Osteocyte (in vitro differentiated cells): ENCODE data around the gene NCK2. TPM values are rescaled to one million over a fixed set of nuclear protein-coding genes. Genes with fewer than 3 reads are reported as not detected.
"Not testable (repeated sequence)": the region's sequence is repeated elsewhere in the genome, so short reads cannot be mapped to it uniquely, and the experiment has no call there.

Experiments
- DNase-seq: peaks from one replicate; pipeline ENCODE4 v3.0.0; 2021; ENCODE audit warnings: mixed read lengths; ENCODE audit not compliant: unreplicated experiment; ENCODE audit errors: extremely low spot score
- H3K27ac Mint-ChIP-seq: one replicate; pipeline ENCODE4 v1.8.0; 2021; ENCODE audit warnings: mild to moderate bottlenecking, mixed read lengths; ENCODE audit not compliant: unreplicated experiment
- H3K27me3 Mint-ChIP-seq: one replicate; pipeline ENCODE4 v1.8.0; 2021; ENCODE audit warnings: mixed read lengths; ENCODE audit not compliant: unreplicated experiment
- H3K36me3 Mint-ChIP-seq: one replicate; pipeline ENCODE4 v1.8.0; 2021; ENCODE audit warnings: mixed read lengths; ENCODE audit not compliant: unreplicated experiment
- H3K4me1 Mint-ChIP-seq: one replicate; pipeline ENCODE4 v1.8.0; 2021; ENCODE audit warnings: mixed read lengths; ENCODE audit not compliant: unreplicated experiment
- H3K4me3 Mint-ChIP-seq: one replicate; pipeline ENCODE4 v1.8.0; 2021; ENCODE audit warnings: mild to moderate bottlenecking, moderate library complexity, mixed read lengths; ENCODE audit not compliant: unreplicated experiment
- H3K9me3 Mint-ChIP-seq: one replicate; pipeline ENCODE4 v1.8.0; 2021; ENCODE audit warnings: mixed read lengths; ENCODE audit not compliant: unreplicated experiment
- total RNA-seq: library from RNA; stranded (reverse); gene quantifications from 2 replicates; pipeline ENCODE4 v1.2.1, GENCODE V29; 2021
- TF ChIP-seq, protein P1 (sequence below): fragments of 200-600 bp; sonication (generic); IDR thresholded peaks from 2 replicates; pipeline ENCODE4 v1.5.0; 2021; ENCODE audit warnings: antibody characterized with exemption, mild to moderate bottlenecking, moderate library complexity

Gene NCK2
- total RNA-seq, 1 donor from 2014 or later, result 39.5 TPM

- no peaks in the 10 kb centered on the region for H3K9me3 Mint-ChIP-seq
- no peak overlapping the region for H3K4me3 Mint-ChIP-seq
- DNase-seq, result no peak
- no peaks in the 10 kb centered on the region for H3K27me3 Mint-ChIP-seq
- no peak overlapping the region for H3K27ac Mint-ChIP-seq
- H3K4me1 Mint-ChIP-seq, result peaks cover 22% of the 10 kb centered on the region
- H3K36me3 Mint-ChIP-seq, result peaks cover 7% of the 10 kb centered on the region
- TF ChIP-seq, protein P1, sequence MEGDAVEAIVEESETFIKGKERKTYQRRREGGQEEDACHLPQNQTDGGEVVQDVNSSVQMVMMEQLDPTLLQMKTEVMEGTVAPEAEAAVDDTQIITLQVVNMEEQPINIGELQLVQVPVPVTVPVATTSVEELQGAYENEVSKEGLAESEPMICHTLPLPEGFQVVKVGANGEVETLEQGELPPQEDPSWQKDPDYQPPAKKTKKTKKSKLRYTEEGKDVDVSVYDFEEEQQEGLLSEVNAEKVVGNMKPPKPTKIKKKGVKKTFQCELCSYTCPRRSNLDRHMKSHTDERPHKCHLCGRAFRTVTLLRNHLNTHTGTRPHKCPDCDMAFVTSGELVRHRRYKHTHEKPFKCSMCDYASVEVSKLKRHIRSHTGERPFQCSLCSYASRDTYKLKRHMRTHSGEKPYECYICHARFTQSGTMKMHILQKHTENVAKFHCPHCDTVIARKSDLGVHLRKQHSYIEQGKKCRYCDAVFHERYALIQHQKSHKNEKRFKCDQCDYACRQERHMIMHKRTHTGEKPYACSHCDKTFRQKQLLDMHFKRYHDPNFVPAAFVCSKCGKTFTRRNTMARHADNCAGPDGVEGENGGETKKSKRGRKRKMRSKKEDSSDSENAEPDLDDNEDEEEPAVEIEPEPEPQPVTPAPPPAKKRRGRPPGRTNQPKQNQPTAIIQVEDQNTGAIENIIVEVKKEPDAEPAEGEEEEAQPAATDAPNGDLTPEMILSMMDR, result no peak
Observed at GRCh38 chr2:105766300-105766866, 21.7 kb downstream of the NCK2 start.

DNA sequence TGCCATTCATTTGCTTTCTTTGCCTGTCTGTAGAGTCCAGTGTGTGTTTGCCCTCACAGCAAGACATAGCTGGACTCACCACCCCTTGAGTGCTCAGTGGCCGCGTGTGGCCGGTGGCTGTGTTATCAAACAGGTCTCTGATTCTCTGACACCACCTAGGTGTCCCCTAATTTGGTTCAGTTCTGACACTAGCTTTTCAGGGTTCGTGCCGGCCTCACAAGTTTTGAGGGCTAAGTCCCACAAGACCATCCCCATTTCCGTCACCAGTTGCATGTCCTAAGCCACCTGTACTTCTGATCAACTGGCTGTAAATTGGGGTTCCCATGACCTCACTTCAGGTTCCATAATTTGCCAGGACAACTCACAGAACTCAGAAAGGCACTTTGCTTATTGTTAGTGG, 23.5 kb downstream of the NCK2 start:
- DNase-seq, result no peak
- H3K4me3 Mint-ChIP-seq, result no peak overlapping the region
- H3K4me1 Mint-ChIP-seq, result peaks cover 24% of the 10 kb centered on the region
- no peak overlapping the region for H3K27ac Mint-ChIP-seq
- no peaks in the 10 kb centered on the region for H3K27me3 Mint-ChIP-seq
- TF ChIP-seq, protein P1, result no peak
- peaks cover 9% of the 10 kb centered on the region for H3K36me3 Mint-ChIP-seq
- no peaks in the 10 kb centered on the region for H3K9me3 Mint-ChIP-seq

- TF ChIP-seq, protein P1, result no peak
- no peak for DNase-seq
Observed at GRCh38 chr2:105768961-105769452, 24.3 kb downstream of the NCK2 start.

DNA sequence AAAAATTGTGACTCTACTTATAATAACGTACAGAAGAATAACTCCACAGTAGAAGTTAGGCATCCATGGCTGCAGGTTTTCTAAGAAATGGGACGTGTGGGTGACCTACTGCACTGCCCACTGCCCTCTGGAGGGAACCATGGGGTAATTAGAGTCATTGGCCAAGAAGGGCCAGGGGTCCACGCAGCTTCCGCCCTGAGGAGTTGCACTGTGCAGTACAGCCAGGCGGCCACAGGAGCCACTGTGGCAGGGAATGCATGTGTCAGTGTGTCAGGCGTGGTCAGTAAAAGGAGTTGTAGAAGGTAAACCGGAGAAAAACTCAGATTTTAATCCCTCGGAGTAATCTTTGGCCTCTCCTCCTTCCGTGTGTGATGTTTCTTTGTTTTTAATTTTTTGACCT, 24.8 kb downstream of the NCK2 start:
- H3K4me3 Mint-ChIP-seq, result no peak overlapping the region
- H3K27me3 Mint-ChIP-seq, result no peaks in the 10 kb centered on the region
- H3K36me3 Mint-ChIP-seq, result peaks cover 9% of the 10 kb centered on the region
- H3K4me1 Mint-ChIP-seq, result peaks cover 27% of the 10 kb centered on the region
- DNase-seq, result no peak
- TF ChIP-seq, protein P1, result no peak
- H3K9me3 Mint-ChIP-seq, result no peaks in the 10 kb centered on the region
- H3K27ac Mint-ChIP-seq, result no peak overlapping the region

More at GRCh38 chr2:105768961-105769452, 24.3 kb downstream of the NCK2 start:
- Mint-ChIP-seq H3K4me1 (peaks cover 24% of the 10 kb centered on the region), H3K27me3 (no peaks in the 10 kb centered on the region), H3K27ac (no peak overlapping the region), H3K36me3 (peaks cover 9% of the 10 kb centered on the region), H3K4me3 (no peak overlapping the region), H3K9me3 (no peaks in the 10 kb centered on the region)

GRCh38 chr2:105770149-105770548, 25.4 kb downstream of the NCK2 start:
- no peaks in the 10 kb centered on the region for H3K27me3 Mint-ChIP-seq
- H3K9me3 Mint-ChIP-seq, result no peaks in the 10 kb centered on the region
- H3K27ac Mint-ChIP-seq, result no peak overlapping the region
- TF ChIP-seq, protein P1, result no peak
- peaks cover 9% of the 10 kb centered on the region for H3K36me3 Mint-ChIP-seq
- H3K4me3 Mint-ChIP-seq, result no peak overlapping the region
- no peak for DNase-seq
- peaks cover 30% of the 10 kb centered on the region for H3K4me1 Mint-ChIP-seq

DNA sequence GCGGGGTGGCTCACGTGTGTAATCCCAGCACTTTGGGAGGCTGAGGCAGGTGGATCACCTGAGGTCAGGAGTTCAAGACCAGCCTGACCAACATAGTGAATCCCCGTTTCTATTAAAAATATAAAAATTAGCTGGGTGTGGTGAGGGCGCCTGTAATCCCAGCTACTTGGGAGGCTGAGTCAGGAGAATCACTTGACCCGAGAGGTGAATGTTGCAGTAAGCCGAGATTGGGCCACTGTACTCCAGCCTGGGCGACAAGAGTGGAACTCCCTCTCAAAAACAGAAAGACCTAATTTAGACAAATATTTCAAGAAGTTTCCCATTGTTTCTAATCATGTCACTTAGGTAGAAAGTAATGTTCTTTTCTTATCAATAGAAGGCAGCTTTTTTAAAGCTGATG, 26.6 kb downstream of the NCK2 start:
- DNase-seq, H3K27me3 Mint-ChIP-seq, H3K36me3 Mint-ChIP-seq, H3K27ac Mint-ChIP-seq, H3K4me3 Mint-ChIP-seq, H3K9me3 Mint-ChIP-seq: not testable (repeated sequence)
- H3K4me1 Mint-ChIP-seq, result peaks cover 40% of the 10 kb centered on the region
